GM21447 (cell line): ENCODE results near the gene PTPN2.
"Not testable (repeated sequence)": the region's sequence is repeated elsewhere in the genome, so short reads cannot be mapped to it uniquely, and the experiment has no call there.

Experiments used
- ATAC-seq: cut with Tn5 transposase; IDR thresholded peaks from one replicate; pipeline ENCODE4 v1.9.1; 2021; ENCODE audit not compliant: unreplicated experiment

Gene PTPN2

DNA sequence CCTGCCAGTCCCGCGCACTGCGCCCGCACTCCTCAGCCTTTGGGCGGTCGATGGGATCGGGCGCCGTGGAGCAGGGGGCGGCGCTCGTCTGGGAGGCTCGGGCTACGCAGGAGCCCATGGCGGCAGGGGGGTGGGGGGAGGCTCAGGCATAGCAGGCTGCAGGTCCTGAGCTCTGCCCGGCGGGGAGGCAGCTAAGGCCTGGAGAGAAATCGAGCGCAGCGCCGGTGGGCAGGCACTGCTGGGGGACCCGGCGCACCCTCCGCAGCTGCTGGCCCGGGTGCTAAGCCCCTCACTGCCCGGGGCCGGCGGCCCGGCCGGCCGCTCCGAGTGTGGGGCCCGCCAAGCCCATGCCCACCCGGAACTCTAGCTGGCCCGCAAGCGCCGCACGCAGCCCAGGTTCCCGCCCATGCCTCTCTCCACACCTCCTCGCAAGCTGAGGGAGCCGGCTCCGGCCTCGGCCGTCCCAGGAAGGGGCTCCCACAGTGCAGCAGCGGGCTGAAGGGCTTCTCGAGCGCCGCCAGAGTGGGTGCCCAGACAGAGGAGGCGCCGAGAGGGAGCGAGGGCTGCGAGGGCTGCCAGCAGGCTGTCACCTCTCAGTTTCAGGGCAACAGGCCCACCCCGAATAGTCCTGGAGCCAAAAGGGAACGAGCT, 107.1 kb downstream of the PTPN2 start:
- no peak for ATAC-seq

DNA sequence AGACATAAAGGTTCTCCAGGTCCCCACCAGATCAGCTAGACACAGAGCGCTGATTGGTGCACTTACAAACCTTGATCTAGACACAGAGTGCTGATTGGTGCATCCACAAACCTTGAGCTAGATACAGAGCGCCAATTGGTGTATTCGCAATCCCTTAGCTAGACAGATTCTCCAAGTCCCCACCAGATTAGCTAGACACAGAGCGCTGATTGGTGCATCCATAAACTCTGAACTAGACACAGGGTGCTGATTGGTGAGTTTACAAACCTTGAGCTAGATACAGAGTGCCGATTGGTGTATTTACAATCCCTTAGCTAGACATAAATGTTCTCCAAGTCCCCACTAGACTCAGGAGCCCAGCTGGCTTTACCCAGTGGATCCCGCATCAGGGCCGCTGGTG, 107.6 kb downstream of the PTPN2 start:
- ATAC-seq = not testable (repeated sequence)

DNA sequence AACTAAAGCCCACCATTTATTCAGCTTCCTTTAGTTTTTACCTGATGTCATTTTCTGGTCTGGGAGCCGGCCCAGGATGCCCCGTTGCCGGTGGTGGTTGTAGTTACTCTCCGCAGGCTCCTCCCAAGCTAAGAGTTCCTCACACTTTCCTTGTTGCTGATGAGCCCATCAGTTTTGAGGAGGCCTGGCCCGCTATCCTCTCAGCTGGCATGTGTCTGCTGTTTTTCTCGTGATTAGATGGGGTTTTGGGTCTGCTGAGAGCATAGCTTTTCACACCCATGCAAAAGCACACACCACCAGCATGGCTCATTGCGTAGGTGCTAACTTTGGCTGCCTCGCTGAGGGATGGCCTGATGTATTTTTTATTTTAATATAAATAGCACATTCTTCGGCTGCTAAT, 109.1 kb downstream of the PTPN2 start:
- no peak for ATAC-seq

- no peak for ATAC-seq
These were observed 110.7 kb downstream of the PTPN2 start for GRCh38 chr18:12773369-12773768.

DNA sequence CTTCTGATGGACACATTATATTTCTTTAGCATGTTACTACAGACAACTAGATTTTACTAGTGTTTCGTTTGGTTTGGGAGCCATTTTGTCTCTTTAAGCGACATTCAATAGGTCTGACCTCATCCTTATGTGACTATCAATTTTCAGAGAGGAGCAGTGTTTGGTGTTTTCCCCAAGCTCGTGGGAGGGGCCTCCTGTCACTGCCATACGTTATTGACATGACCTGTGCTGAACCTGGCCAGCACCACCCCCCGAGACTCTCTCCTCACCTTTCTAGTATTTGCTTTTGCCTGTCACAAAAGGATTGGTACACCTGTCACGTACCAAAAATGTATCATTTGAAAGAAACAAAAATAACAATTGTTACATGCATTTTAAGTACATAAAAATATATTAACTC, 111.9 kb downstream of the PTPN2 start:
- ATAC-seq = no peak

GRCh38 chr18:12770469-12771219, 113.4 kb downstream of the PTPN2 start:
- ATAC-seq = no peak

GRCh38 chr18:12769644-12770440, 114.2 kb downstream of the PTPN2 start:
- no peak for ATAC-seq

GRCh38 chr18:12769136-12769535, 114.9 kb downstream of the PTPN2 start:
- no peak for ATAC-seq

DNA sequence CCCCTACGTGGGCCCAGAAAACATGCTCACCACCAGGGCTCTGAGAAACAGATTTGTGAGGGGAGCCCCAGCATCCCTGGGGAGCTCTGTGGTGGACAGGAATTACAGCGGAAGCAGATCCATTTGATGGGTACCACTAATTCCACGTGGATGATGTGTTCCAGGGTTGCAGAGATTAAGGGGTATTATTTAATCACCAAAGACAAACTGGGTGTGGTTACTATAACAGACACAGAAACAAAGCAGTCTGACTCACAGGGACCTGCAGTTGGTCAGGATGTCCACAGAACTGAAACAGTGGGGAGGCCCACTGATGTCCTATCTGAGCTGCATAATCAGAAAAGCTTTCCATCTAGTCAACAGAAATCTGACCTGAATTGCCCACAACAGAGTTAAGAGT, 115.4 kb downstream of the PTPN2 start:
- ATAC-seq = no peak

DNA sequence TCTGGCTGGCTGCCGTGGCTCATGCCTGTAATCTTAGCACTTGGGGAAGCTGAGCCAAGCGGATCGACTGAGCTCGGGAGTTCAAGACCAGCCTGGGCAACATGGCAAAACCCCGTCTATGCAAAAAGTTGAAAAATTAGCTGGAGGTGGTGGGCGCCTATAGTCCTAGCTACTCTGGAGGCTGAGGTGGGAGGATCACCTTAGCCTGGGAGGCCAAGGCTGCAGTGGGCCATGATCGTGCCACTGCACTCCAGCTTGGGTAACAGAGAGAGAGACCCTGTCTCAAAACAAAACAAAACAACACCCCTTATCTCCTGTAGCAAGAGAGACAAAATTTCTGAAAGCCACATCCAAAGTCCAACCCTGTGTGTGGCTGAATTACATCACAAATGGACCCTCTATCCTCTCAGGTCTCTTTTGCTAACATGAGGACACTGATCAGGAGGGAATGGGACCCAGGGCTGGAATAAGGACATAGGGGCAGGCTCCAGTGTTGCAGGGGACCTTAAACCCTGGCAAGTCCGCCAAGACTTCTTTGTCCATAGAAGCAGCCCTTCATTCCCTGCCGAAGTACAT, 116.4 kb downstream of the PTPN2 start:
- ATAC-seq = no peak

DNA sequence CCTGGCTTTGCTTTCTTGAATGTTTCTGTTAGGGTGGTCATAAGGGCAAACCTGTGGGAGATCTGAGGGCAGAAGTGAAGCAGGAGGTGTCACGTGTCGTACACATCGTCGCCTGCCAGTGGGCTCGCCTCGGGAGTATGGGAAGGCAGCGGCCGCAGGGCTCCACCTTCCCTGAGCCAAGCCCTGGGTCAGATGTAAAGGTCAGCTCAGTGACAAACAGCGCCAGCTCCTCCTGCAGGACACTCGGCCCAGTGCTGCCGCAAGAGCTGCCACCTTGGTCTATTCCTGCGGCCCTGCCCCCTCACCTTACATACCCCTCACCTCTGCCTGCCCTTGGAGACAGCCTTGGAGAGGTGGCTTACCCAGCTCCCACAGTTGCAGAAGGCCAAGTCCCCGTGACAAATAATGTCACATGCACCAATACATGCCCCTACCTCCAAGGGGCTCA, 117.0 kb downstream of the PTPN2 start:
- ATAC-seq = no peak

- ATAC-seq = no peak
These were observed 118.5 kb downstream of the PTPN2 start for GRCh38 chr18:12765586-12765985.

- ATAC-seq = no peak
These were observed 118.9 kb downstream of the PTPN2 start for GRCh38 chr18:12765126-12765525.

DNA sequence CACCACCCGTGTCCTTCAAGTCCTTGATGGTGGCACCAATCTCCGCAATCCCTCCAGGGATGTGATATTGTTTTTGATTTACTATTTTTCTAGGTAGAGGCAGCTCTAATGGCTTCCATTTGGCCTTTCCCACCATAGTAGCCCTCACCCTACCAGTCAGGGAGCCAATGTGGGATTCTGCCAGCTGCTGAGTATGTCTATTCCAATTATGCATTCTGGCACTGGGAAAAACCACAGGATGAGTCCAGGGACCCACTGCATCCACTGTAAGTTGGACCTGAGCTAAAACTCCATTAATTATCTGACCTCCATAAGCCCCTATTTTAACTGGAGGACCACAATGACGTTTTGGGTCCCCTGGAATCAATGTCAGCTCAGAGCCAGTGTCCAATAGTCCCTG, 125.5 kb downstream of the PTPN2 start:
- ATAC-seq = not testable (repeated sequence)

- not testable (repeated sequence) for ATAC-seq
These were observed 127.3 kb downstream of the PTPN2 start for GRCh38 chr18:12756619-12757239.

DNA sequence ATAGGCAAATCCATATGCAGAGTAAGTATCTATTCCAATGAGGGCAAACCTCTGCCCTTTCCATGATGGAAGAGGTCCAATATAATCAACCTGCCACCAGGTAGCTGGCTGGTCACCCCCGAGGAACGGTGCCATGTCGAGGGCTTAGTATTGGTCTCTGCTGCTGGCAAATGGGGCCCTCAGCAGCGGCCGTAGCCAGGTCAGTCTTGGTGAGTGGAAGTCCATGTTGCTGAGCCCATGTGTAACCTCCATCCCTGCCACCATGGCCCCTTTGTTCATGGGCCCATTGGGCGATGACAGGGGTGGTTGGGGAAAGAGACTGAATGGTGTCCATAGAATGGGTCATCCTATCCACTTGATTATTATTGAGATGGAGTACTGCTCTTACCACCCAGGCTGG, 128.4 kb downstream of the PTPN2 start:
- not testable (repeated sequence) for ATAC-seq

- ATAC-seq = no peak
These were observed 129.5 kb downstream of the PTPN2 start for GRCh38 chr18:12754511-12754910.

DNA sequence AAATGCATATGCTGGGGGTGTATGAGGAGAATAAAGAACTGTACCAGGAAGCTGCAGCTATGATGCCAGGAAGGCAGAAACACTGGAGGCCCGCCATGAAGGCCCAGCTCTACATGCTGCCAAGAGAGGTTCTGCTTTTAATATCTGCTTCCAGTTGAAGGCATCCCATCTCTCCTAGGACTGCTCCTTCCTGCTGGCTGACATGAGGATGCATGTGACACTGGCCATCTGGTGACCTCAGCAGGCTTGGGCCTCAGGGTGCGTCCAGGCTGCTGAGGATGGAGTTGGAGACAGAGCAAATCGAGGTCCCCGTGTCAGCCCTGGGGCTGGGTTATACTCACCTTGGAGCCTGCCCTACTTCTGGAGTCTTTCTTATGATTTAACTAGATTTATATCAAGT, 132.1 kb downstream of the PTPN2 start:
- ATAC-seq = no peak

- ATAC-seq = no peak
These were observed 132.5 kb downstream of the PTPN2 start for GRCh38 chr18:12751503-12751884.

- ATAC-seq = no peak
These were observed 133.1 kb downstream of the PTPN2 start for GRCh38 chr18:12750715-12751502.
